SK-N-MC (cell line): ENCODE results near the gene BRSK2.

Experiments
- EZH2 ChIP-seq: fragments of 200-600 bp; sonication (generic); IDR thresholded peaks from one replicate; pipeline ENCODE4 v1.6.1; 2017; ENCODE audit warnings: antibody characterized with exemption
- FOXP2 ChIP-seq: optimal IDR thresholded peaks from 2 replicates; pipeline ENCODE3; 2011; ENCODE audit warnings: mild to moderate bottlenecking, moderate library complexity; ENCODE audit not compliant: insufficient read depth; ENCODE audit errors: extremely low read length, control extremely low read depth
- POLR2AphosphoS5 ChIP-seq: IDR thresholded peaks from 2 replicates; pipeline ENCODE4 v1.6.1; 2012; ENCODE audit warnings: mild to moderate bottlenecking, low read depth, low read length, borderline replicate concordance

GRCh38 chr11:1342946-1343345 lies 46.8 kb upstream of the BRSK2 start:
- TF ChIP-seq POLR2AphosphoS5 (no peak), EZH2 (no peak), FOXP2 (no peak)
